ENCODE measurements around the gene STIM2.

STIM2 gene

GRCh38 chr4:26885912-26886274 is 25.3 kb downstream of the STIM2 start:
- H3K27ac Mint-ChIP-seq, result no peak overlapping the region
- no peak for TF ChIP-seq CTCF (IDR thresholded peaks at IDR 0.05; ENCODE audit: unreplicated experiment in 3 of 3)
- H3K4me3 Mint-ChIP-seq, result no peak overlapping the region
- H3K9me3 Mint-ChIP-seq, result peaks cover 8% of the 10 kb centered on the region
- peaks cover 12% of the 10 kb centered on the region for H3K4me1 Mint-ChIP-seq
- no peaks in the 10 kb centered on the region for H3K27me3 Mint-ChIP-seq (ENCODE audit: low read depth)
- H3K36me3 Mint-ChIP-seq (ENCODE audit: low read depth), result peaks cover 12% of the 10 kb centered on the region

- Mint-ChIP-seq H3K36me3 (ENCODE audit: low read depth) (peaks cover 18% of the 10 kb centered on the region), H3K4me1 (peaks cover 12% of the 10 kb centered on the region), H3K9me3 (peaks cover 12% of the 10 kb centered on the region), H3K4me3 (no peak overlapping the region), H3K27me3 (ENCODE audit: low read depth) (no peaks in the 10 kb centered on the region), H3K27ac (peak overlapping the region in 1 of 3 experiments; percentile 15)
- TF ChIP-seq CTCF (IDR thresholded peaks at IDR 0.05; ENCODE audit: unreplicated experiment in 3 of 3), result no peak
These were observed 26.5 kb downstream of the STIM2 start for GRCh38 chr4:26887143-26887542.

- peaks cover 19% of the 10 kb centered on the region for H3K36me3 Mint-ChIP-seq (ENCODE audit: low read depth)
- peaks cover 12% of the 10 kb centered on the region for H3K9me3 Mint-ChIP-seq
- peaks cover 12% of the 10 kb centered on the region for H3K4me1 Mint-ChIP-seq
- H3K27me3 Mint-ChIP-seq (ENCODE audit: low read depth), result no peaks in the 10 kb centered on the region
- no peak overlapping the region for H3K4me3 Mint-ChIP-seq
- no peak for TF ChIP-seq CTCF (IDR thresholded peaks at IDR 0.05; ENCODE audit: unreplicated experiment in 3 of 3)
- no peak overlapping the region for H3K27ac Mint-ChIP-seq
These were observed 27.2 kb downstream of the STIM2 start for GRCh38 chr4:26887809-26888208.

GRCh38 chr4:26889356-26889755 is 28.7 kb downstream of the STIM2 start:
- no peak for TF ChIP-seq CTCF (IDR thresholded peaks at IDR 0.05; ENCODE audit: unreplicated experiment in 3 of 3)
- Mint-ChIP-seq H3K27ac (no peak overlapping the region), H3K9me3 (peaks cover 12% of the 10 kb centered on the region)

GRCh38 chr4:26891054-26891453 is 30.4 kb downstream of the STIM2 start:
- Mint-ChIP-seq H3K4me3 (no peak overlapping the region), H3K9me3 (peaks cover 12% of the 10 kb centered on the region), H3K4me1 (no peaks in the 10 kb centered on the region), H3K27me3 (ENCODE audit: low read depth) (no peaks in the 10 kb centered on the region), H3K27ac (no peak overlapping the region), H3K36me3 (ENCODE audit: low read depth) (peaks cover 21% of the 10 kb centered on the region)
- TF ChIP-seq CTCF (IDR thresholded peaks at IDR 0.05; ENCODE audit: unreplicated experiment in 3 of 3), result no peak

More at GRCh38 chr4:26889356-26889755, 28.7 kb downstream of the STIM2 start:
- H3K36me3 Mint-ChIP-seq (ENCODE audit: low read depth), result peaks cover 21% of the 10 kb centered on the region
- no peak overlapping the region for H3K4me3 Mint-ChIP-seq
- H3K27me3 Mint-ChIP-seq (ENCODE audit: low read depth), result no peaks in the 10 kb centered on the region
- H3K4me1 Mint-ChIP-seq, result peaks cover 6% of the 10 kb centered on the region

GRCh38 chr4:26891867-26892266 is 31.2 kb downstream of the STIM2 start:
- no peak overlapping the region for H3K4me3 Mint-ChIP-seq
- H3K36me3 Mint-ChIP-seq (ENCODE audit: low read depth), result peaks cover 21% of the 10 kb centered on the region
- no peaks in the 10 kb centered on the region for H3K27me3 Mint-ChIP-seq (ENCODE audit: low read depth)
- H3K9me3 Mint-ChIP-seq, result peaks cover 12% of the 10 kb centered on the region
- no peak for TF ChIP-seq CTCF (IDR thresholded peaks at IDR 0.05; ENCODE audit: unreplicated experiment in 3 of 3)
- H3K27ac Mint-ChIP-seq, result no peak overlapping the region
- no peaks in the 10 kb centered on the region for H3K4me1 Mint-ChIP-seq
